Measurements from ENCODE around the gene TPH2. TPM values are rescaled to one million over a fixed set of nuclear protein-coding genes. Genes with fewer than 3 reads are reported as not detected.

Gene TPH2
- total and polyA plus RNA-seq, 2 of the 13 experiments (the other 11 are each of a cell fraction or from before 2014, with no cell fraction given) = not detected

- TF ChIP-seq ZNF646 (CRISPR knock-in tag; IDR thresholded peaks at IDR 0.05) (no peak), PATZ1 (CRISPR knock-in tag; IDR thresholded peaks at IDR 0.05) (peak; percentile 39; the same call in 1 of the 2 replicates), FOXC1 (CRISPR knock-in tag; IDR thresholded peaks at IDR 0.05; ENCODE audit: borderline replicate concordance) (peak; percentile 75; the same call in 1 of the 2 replicates), MTA1 (CRISPR knock-in tag; IDR thresholded peaks at IDR 0.05; ENCODE audit: borderline replicate concordance) (no peak), ETV5 (CRISPR knock-in tag; IDR thresholded peaks at IDR 0.05; ENCODE audit: borderline replicate concordance) (0 out of 2 replicates have a peak, but pooled peaks have one; percentile 38), CC2D1A (CRISPR knock-in tag; IDR thresholded peaks at IDR 0.05) (no peak), SP140L (CRISPR knock-in tag; IDR thresholded peaks at IDR 0.05; ENCODE audit: borderline replicate concordance) (peak; percentile 93; the same call in 1 of the 2 replicates), KLF6 (CRISPR knock-in tag; IDR thresholded peaks at IDR 0.05) (peak; percentile 91), FUBP1 (CRISPR knock-in tag; IDR thresholded peaks at IDR 0.05; ENCODE audit: borderline replicate concordance) (no peak), TRIM22 (IDR thresholded peaks at IDR 0.05) (no peak), FOSL2 (CRISPR knock-in tag; IDR thresholded peaks at IDR 0.05) (peak; percentile 57), KDM2A (CRISPR knock-in tag; IDR thresholded peaks at IDR 0.05; ENCODE audit: borderline replicate concordance, low read depth) (peak; percentile 81), ZNF761 (CRISPR knock-in tag; conservative IDR thresholded peaks at IDR 0.05) (no peak), ZNF781 (CRISPR knock-in tag; IDR thresholded peaks at IDR 0.05; ENCODE audit: borderline replicate concordance, not compliant biosample characterization) (peak; percentile 95), ZBTB26 (CRISPR knock-in tag; IDR thresholded peaks at IDR 0.05; ENCODE audit: borderline replicate concordance) (peak; percentile 76; the same call in 1 of the 2 replicates)
Measured at GRCh38 chr12:71938728-71939385, at the start of gene TPH2 (continued).

Measured in HepG2 (cell line).